Bone marrow (tissue), 2 donors: Measurements from ENCODE around the gene ZNF594.
A peak's percentile ranks its signal among the peaks of the same experiment; 100 is the strongest.
"Not testable (repeated sequence)": the region's sequence is repeated elsewhere in the genome, so short reads cannot be mapped to it uniquely, and the experiment has no call there.

Experiments
- DNase-seq, 2 donors: peaks; one replicate each; lab custom pipeline; 2025; lab: John Stamatoyannopoulos, UW

ZNF594 gene

GRCh38 chr17:5201011-5201410 is 9.3 kb upstream of the ZNF594 start:
- no peak for DNase-seq

GRCh38 chr17:5200360-5200759 is 8.7 kb upstream of the ZNF594 start:
- no peak for DNase-seq

GRCh38 chr17:5198472-5198871 is 6.8 kb upstream of the ZNF594 start:
- DNase-seq, result no peak

DNA sequence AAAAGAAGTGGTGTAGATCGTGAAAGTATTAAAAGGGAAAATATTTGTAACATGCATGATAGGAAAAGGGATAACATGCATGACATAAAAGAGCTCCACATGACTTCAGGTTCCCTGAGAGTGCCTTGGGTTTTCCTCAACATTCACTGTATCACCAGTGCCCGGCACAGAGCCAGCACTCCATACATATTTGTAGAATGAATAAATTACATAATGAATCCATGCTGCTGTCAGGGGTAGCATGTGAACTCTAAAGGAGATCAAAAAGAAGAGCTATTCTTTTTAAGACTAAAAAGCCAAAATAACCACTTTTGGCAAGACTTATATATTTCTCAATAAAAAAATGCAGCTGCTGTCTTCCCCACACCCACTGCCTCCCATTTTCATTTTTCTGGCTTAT is 2.7 kb upstream of the ZNF594 start:
- no peak for DNase-seq

DNA sequence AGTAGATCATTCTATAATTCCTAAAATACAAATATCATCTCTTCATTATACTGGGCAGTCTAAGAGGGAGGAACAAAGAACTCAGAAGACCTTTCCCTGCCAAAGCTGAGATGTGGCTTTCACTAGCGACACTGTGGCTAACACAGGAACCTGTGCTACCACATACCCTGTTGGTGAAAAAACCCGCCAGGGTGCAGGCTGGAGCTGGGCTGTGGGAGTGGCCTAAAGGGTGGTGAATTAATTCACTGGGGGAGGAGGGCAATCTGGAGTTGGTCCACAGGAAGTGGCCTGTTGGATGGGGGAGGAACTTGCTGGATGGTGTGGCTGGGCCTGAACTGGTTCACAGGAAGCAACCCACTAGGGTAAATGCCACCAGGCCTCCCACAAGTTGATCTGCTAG is 7.4 kb downstream of the ZNF594 start:
- no peak for DNase-seq

DNA sequence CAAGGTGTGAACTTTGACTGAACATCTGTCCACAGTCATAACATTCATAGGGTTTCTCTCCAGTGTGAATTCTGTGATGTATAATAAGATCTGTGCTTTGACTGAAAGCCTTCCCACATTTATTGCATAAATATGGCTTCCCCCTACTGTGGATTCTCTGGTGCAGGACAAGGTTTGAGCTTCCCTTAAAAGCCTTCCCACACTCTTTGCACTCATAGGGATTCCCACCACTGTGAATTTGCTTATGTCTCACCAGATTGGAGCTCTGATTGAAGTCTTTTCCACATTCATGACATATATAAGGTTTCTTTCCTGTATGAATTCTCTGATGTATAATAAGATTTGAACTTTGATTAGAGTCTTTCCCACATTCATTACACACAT is 8.3 kb downstream of the ZNF594 start:
- DNase-seq, result no peak

- no peak for DNase-seq
These were observed 8.9 kb downstream of the ZNF594 start for GRCh38 chr17:5182597-5183409.

- DNase-seq, result no peak
These were observed 10.0 kb downstream of the ZNF594 start for GRCh38 chr17:5181509-5182305.

DNA sequence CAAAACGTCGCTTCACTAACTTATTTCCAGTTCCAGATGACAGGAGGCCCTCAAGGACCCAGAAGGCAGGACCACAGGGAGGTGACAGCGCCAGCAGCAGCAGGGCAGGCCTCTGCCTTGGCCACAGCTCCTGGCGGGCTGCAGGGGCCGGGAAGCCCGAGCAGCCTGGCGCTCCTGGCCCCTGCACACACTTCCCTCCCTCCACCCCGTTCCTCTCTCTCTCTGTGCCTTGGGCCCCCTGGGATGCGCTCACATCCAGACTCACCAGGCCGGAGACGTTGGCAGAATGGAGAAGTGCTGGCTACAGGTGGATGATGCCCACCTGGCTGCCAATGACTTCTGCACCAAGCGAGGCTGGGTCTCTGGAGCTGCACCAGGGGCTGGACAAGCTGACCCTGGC is 12.7 kb downstream of the ZNF594 start:
- no peak for DNase-seq

- not testable (repeated sequence) for DNase-seq
These were observed 16.6 kb downstream of the ZNF594 start for GRCh38 chr17:5175027-5175426.

DNA sequence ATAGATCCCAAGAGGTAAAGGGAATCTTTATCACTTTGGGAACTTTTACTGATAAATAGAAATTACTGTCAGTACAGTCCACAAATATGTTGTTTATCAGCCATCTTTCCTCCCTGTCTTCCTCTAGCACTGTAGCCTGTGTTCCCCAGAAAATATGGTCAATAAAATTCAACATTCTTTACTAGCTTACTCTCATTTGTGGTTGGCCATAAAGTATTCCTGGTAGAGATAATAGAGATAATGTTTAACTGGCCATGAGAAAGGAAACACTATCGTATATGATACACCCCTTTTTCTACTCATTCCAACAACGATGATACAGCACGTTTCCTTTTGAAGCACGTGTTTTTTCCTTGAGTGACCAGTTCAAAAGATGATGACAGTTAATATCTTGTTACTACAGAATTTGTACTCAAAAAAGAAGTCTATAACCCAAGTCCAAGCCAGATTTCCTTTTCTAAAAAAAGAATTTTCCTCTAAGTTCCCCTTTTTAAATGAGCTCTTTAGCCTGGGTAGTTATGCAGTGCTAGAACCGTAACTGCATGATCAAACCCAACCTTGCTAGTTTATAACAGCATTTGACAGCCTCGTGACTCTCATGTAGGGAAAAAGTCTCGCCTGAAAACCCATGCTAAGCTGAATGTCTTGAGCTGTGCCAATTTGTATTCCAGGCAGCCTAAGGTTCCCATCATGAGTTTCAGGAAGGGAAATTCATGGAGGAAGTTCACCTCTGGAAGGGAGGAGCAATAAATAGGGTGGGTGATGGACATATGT is 25.7 kb downstream of the ZNF594 start:
- DNase-seq, result peak in 1 of 2 donors; percentile 5

DNA sequence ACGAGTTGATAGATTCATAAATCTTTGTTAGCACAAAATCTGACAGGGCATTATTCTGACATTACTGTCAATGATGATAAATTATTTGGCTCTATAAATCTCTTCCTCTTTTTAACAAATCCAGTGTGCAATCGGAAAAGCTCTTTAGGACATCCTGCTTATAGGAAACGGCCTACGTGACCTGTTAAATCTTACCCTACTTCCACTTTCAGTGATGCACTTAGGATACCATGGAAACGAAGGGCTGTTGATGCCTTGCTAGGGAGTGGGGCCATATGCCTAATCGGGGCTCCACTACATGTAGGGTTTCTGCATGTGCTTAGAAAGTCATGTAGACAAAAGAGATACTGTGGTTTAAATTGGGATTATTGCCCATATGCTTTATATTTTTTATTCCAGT is 27.2 kb downstream of the ZNF594 start:
- no peak for DNase-seq

DNA sequence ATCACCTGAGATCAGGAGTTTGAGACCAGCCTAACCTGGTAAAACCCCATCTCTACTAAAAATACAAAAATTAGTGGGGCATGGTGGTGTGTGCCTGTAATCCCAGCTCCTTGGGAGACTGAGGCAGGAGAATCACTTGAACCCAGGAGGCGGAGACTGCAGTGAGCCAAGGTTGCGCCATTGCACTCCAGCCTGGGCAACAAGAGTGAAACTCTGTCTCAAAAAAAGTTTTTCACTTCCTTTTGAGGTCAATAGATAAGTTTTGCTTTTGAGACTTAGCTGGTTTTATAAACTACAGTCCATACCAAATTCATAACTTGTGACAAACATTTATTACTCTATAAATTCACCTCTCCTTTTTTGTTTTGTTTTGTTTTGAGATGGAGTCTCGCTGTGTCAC is 29.9 kb downstream of the ZNF594 start:
- DNase-seq, result not testable (repeated sequence)

GRCh38 chr17:5160702-5161101 is 31.0 kb downstream of the ZNF594 start:
- not testable (repeated sequence) for DNase-seq

DNA sequence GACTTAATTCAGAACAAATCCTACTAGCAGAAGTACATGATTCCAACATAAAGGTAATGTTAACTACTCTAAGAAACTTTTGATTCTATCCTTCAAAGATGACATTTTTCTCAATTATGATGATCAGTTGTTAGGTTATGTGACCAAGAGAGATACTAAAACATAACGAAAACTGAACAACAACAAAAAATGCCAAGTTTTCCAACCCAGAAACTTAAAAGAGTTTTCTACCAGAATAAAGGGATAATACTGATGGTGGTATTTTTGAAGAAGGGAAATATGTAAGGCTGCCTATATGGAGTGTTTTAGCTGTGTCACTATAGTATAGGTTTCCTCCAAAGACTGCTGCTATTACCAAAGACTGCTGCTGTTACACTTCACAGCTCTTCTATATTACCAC is 45.5 kb downstream of the ZNF594 start:
- not testable (repeated sequence) for DNase-seq

GRCh38 chr17:5142877-5143276 is 48.8 kb downstream of the ZNF594 start:
- not testable (repeated sequence) for DNase-seq

GRCh38 chr17:5139458-5139732 is 52.3 kb downstream of the ZNF594 start:
- no peak for DNase-seq

GRCh38 chr17:5138616-5139457 is 52.8 kb downstream of the ZNF594 start:
- no peak for DNase-seq

- not testable (repeated sequence) for DNase-seq
These were observed 53.5 kb downstream of the ZNF594 start for GRCh38 chr17:5138198-5138544.

- DNase-seq, result not testable (repeated sequence)
These were observed 54.0 kb downstream of the ZNF594 start for GRCh38 chr17:5137511-5138197.
